Activated CD4-positive, CD25-positive, alpha-beta regulatory T cell treated with anti-CD3 and anti-CD28 coated beads, Interleukin-2, amount 50 U/mL, for 24 hours (primary cell): ENCODE data around the gene KIF5B.
A peak's percentile ranks its signal among the peaks of the same experiment; 100 is the strongest.
"Not testable (repeated sequence)": the region's sequence is repeated elsewhere in the genome, so short reads cannot be mapped to it uniquely, and the experiment has no call there.

Experiments
- ATAC-seq, 2 donors: fragments of 150-1000 bp; cut with Tn5 transposase; one replicate each; pipeline ENCODE4 v1.10.0; 2021; ENCODE audit warnings: mild to moderate bottlenecking in 1 of 2, moderate library complexity in 1 of 2

Gene KIF5B

GRCh38 chr10:32056136-32057035, at the start of gene KIF5B:
KIF5B (minus strand) TSS chr10:32056425; CDS start chr10:32055973, 452 bp downstream.
- peak; percentile 89 to 92 for ATAC-seq

- ATAC-seq = no peak
Measured at GRCh38 chr10:32105782-32106382, 49.7 kb upstream of the KIF5B start.

- ATAC-seq = no peak
Measured at GRCh38 chr10:32104622-32105509, 48.6 kb upstream of the KIF5B start.

GRCh38 chr10:32104181-32104580, 48.0 kb upstream of the KIF5B start:
- ATAC-seq = no peak

- no peak for ATAC-seq
Measured at GRCh38 chr10:32103721-32104120, 47.5 kb upstream of the KIF5B start.

GRCh38 chr10:32098566-32099259, 42.5 kb upstream of the KIF5B start:
- not testable (repeated sequence) for ATAC-seq

- ATAC-seq = no peak
Measured at GRCh38 chr10:32095116-32095733, 39.0 kb upstream of the KIF5B start.

GRCh38 chr10:32093650-32094049, 37.4 kb upstream of the KIF5B start:
- no peak for ATAC-seq

GRCh38 chr10:32091046-32091445, 34.8 kb upstream of the KIF5B start:
- no peak for ATAC-seq

GRCh38 chr10:32084185-32084851, 28.1 kb upstream of the KIF5B start:
- no peak for ATAC-seq

GRCh38 chr10:32077896-32078485, 21.8 kb upstream of the KIF5B start:
- ATAC-seq = no peak

- ATAC-seq = no peak
Measured at GRCh38 chr10:32073659-32074058, 17.4 kb upstream of the KIF5B start.

- ATAC-seq = no peak
Measured at GRCh38 chr10:32073128-32073527, 16.9 kb upstream of the KIF5B start.

- ATAC-seq = no peak
Measured at GRCh38 chr10:32072025-32072800, 16.0 kb upstream of the KIF5B start.

GRCh38 chr10:32070645-32071044, 14.4 kb upstream of the KIF5B start:
- no peak for ATAC-seq

- no peak for ATAC-seq
Measured at GRCh38 chr10:32068569-32068968, 12.3 kb upstream of the KIF5B start.

GRCh38 chr10:32067931-32068330, 11.7 kb upstream of the KIF5B start:
- not testable (repeated sequence) for ATAC-seq

GRCh38 chr10:32065856-32066255, 9.6 kb upstream of the KIF5B start:
- ATAC-seq = no peak

- no peak for ATAC-seq
Measured at GRCh38 chr10:32061440-32061839, 5.2 kb upstream of the KIF5B start.

GRCh38 chr10:32060347-32060746, 4.1 kb upstream of the KIF5B start:
- ATAC-seq = no peak
